IPS DF 6.9 (cell line): ENCODE results near the gene TSPAN16.

Experiments
- DNase-seq: peaks from one replicate; pipeline ENCODE4 v3.0.0-alpha.2; 2013; ENCODE audit warnings: low read depth, low spot score
- H3K27ac ChIP-seq: one replicate; pipeline ENCODE4 v1.5.1; 2013; ENCODE audit warnings: low read length, control low read depth
- H3K27me3 ChIP-seq: 2 replicates; pipeline ENCODE4 v1.6.1; 2013; ENCODE audit warnings: mild to moderate bottlenecking, low read length; ENCODE audit not compliant: control insufficient read depth, insufficient read depth
- H3K36me3 ChIP-seq: 2 replicates; pipeline ENCODE4 v1.6.1; 2013; ENCODE audit warnings: low read length; ENCODE audit not compliant: control insufficient read depth, insufficient read depth
- H3K4me1 ChIP-seq: 2 replicates; pipeline ENCODE4 v1.6.1; 2013; ENCODE audit warnings: low read length; ENCODE audit not compliant: control insufficient read depth, insufficient read depth
- H3K4me3 ChIP-seq: 2 replicates; pipeline ENCODE4 v1.5.1; 2013; ENCODE audit warnings: mild to moderate bottlenecking, low read length
- H3K9me3 ChIP-seq: 2 replicates; pipeline ENCODE4 v1.6.1; 2013; ENCODE audit warnings: low read length, inconsistent platforms; ENCODE audit not compliant: control insufficient read depth, insufficient read depth
- WGBS: extraction: QIAGEN DNeasy Blood & Tissue Kit; methylation state at CpG from one replicate; pipeline ENCODE4 v1.1.7; 2013; ENCODE audit warnings: mixed read lengths, missing lambda C conversion rate; ENCODE audit not compliant: insufficient read length, insufficient coverage; 5-methylcytosine and 5-hydroxymethylcytosine counted together

TSPAN16 gene

DNA sequence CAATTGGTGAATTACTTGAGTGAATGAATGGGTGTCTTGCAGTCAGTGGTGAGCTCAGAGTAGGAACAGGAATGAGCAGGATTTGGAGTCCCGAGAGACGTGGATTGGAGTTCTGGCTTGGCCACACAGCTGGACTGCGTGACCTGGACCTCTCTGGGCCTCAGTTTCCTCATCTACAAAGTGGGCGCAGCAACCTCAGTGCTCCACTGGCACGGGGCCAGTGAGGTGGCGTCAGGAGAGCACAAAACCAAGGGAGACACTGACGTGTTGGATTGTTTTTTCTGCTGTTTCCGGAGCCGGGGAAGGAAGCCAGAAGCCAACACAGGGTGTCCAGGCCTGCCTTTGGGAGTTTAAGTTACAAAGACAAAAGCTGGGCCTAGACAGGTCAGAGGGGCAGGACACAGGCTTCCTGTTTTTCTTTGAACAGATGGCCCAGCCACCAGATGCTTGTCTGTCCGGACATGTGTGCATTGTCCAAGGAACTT is 27.1 kb upstream of the TSPAN16 start:
- H3K27ac ChIP-seq, result no peak overlapping the region
- DNase-seq, result no peak
- H3K4me1 ChIP-seq, result peaks cover 2% of the 10 kb centered on the region; the same call in 1 of the 2 replicates
- WGBS, result no CpG with 5 or more reads among the region's 10 CpGs
- H3K4me3 ChIP-seq, result no peak overlapping the region
- no peaks in the 10 kb centered on the region for H3K9me3 ChIP-seq
- no peaks in the 10 kb centered on the region for H3K27me3 ChIP-seq
- no peaks in the 10 kb centered on the region for H3K36me3 ChIP-seq

DNA sequence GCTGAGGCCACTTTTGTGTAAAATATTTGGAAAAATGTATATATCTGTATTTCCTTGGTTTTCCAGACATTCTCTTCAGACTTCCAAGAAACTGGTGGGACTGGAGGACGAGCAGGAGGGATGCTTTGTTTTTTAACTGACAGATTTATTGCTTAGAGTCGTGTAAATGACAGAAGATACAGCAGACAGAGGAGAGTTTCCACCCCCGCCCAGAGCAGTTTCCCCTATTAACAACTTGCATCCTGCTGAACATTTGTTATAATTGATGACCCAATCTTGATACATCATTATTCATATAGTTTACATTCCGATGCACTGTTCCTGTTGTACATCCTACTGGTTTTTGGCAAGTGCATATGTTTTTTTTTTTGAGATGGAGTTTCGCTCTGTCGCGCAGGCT is 26.6 kb upstream of the TSPAN16 start:
- no peak overlapping the region for H3K4me3 ChIP-seq
- no peak overlapping the region for H3K27ac ChIP-seq
- no peaks in the 10 kb centered on the region for H3K9me3 ChIP-seq
- no peaks in the 10 kb centered on the region for H3K27me3 ChIP-seq
- WGBS, result no CpG with 5 or more reads among the region's 7 CpGs
- no peak for DNase-seq
- H3K4me1 ChIP-seq, result peaks cover under 1% of the 10 kb centered on the region; the same call in 1 of the 2 replicates
- H3K36me3 ChIP-seq, result no peaks in the 10 kb centered on the region

DNA sequence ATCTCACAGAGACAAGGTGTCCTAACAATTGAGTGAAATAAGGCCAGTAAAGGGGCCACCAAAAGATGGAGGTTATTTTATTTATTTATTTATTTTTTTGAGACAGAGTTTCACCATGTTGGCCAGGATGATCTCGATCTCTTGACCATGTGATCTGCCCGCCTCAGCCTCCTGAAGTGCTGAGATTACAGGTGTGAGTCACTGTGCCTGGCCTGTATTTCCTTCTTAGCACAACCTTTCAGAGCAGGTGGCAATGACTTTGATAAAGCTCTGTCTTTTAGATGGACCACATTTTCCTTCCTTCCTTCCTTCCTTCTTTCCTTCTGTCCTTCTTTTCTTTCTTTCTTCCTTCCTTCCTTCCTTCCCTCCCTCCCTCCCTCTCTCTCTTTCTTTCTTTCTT is 22.7 kb upstream of the TSPAN16 start:
- no peak overlapping the region for H3K27ac ChIP-seq
- 0 out of 2 replicates have a peak, but pooled peaks cover 1% of the 10 kb centered on the region for H3K4me1 ChIP-seq
- no peak overlapping the region for H3K4me3 ChIP-seq
- H3K36me3 ChIP-seq, result no peaks in the 10 kb centered on the region
- H3K27me3 ChIP-seq, result no peaks in the 10 kb centered on the region
- WGBS, result no CpG with 5 or more reads among the region's 2 CpGs
- DNase-seq, result no peak
- no peaks in the 10 kb centered on the region for H3K9me3 ChIP-seq

DNA sequence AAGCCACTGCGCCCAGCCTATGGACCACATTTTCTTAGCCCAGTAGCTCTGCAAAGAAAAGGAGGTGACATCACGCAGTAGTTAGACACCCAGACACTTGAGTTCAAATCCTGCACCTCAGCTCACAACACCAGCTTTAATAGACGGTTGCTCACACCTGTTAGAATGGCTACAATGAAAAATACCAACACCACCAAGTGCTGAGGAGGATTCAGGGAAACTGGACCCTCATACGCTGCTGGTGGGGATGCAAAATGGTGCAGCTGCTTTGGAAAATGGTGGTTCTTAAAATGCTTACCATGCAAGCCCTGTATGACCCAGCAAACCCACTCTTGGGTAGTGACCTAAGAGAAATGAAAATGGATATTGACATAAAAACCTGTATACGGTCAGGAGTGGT is 22.0 kb upstream of the TSPAN16 start:
- Histone ChIP-seq H3K9me3 (no peaks in the 10 kb centered on the region), H3K27me3 (no peaks in the 10 kb centered on the region), H3K4me3 (no peak overlapping the region), H3K4me1 (0 out of 2 replicates have a peak, but pooled peaks cover 1% of the 10 kb centered on the region), H3K27ac (no peak overlapping the region), H3K36me3 (no peaks in the 10 kb centered on the region)
- WGBS, result no CpG with 5 or more reads among the region's 5 CpGs
- no peak for DNase-seq

DNA sequence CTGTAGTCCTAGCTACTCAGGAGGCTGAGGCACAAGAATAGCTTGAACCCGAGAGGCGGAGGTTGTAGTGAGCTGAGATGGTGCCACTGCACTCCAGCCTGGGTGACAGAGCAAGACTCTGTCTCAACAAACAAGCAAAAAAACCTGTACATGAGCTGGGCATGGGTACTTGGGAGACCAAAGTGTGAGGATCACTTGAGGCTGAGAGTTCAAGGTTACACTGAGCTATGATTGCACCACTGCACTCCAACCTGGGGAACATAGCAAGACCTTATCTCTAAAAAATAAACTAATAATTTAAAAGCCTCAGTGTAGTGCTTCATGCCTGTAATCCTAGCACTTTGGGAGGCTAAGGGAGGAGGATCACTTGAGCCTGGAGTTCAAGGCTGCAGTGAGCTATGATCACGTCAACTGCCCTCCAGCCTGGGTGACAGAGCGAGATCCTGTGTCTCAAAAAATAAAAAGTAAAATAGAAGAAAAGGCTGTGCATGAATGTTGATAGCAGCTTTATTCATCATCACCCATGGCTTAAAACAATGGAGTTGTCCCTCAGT is 21.4 kb upstream of the TSPAN16 start:
- H3K36me3 ChIP-seq, result no peaks in the 10 kb centered on the region
- H3K4me3 ChIP-seq, result no peak overlapping the region
- H3K9me3 ChIP-seq, result no peaks in the 10 kb centered on the region
- DNase-seq, result no peak
- H3K27me3 ChIP-seq, result no peaks in the 10 kb centered on the region
- H3K27ac ChIP-seq, result no peak overlapping the region
- 0 out of 2 replicates have a peak, but pooled peaks cover 1% of the 10 kb centered on the region for H3K4me1 ChIP-seq
- WGBS, result no CpG with 5 or more reads among the region's 4 CpGs

DNA sequence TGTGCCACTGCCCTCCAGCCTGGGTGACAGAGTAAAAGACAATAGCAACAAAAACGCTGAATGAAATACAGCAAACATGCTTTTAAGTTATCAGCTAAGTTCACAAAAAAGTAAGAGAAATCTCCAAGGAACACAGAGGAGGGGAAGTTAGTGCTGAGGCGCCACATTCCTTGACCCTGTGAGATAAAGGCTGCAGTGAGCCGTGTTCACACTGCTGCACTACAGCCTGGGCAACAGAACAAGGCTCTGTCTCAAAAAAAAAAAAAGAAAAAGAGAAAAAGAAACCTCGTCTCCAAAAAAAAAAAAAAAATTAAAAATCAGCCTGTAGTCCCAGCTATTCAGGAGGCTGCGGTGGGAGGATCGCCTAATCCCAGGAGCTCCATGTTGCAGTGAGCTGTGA is 17.3 kb upstream of the TSPAN16 start:
- Histone ChIP-seq H3K4me1 (0 out of 2 replicates have a peak, but pooled peaks cover 1% of the 10 kb centered on the region), H3K36me3 (no peaks in the 10 kb centered on the region), H3K27ac (no peak overlapping the region), H3K27me3 (no peaks in the 10 kb centered on the region), H3K4me3 (no peak overlapping the region), H3K9me3 (no peaks in the 10 kb centered on the region)
- WGBS, result no CpG with 5 or more reads among the region's 6 CpGs
- DNase-seq, result no peak

DNA sequence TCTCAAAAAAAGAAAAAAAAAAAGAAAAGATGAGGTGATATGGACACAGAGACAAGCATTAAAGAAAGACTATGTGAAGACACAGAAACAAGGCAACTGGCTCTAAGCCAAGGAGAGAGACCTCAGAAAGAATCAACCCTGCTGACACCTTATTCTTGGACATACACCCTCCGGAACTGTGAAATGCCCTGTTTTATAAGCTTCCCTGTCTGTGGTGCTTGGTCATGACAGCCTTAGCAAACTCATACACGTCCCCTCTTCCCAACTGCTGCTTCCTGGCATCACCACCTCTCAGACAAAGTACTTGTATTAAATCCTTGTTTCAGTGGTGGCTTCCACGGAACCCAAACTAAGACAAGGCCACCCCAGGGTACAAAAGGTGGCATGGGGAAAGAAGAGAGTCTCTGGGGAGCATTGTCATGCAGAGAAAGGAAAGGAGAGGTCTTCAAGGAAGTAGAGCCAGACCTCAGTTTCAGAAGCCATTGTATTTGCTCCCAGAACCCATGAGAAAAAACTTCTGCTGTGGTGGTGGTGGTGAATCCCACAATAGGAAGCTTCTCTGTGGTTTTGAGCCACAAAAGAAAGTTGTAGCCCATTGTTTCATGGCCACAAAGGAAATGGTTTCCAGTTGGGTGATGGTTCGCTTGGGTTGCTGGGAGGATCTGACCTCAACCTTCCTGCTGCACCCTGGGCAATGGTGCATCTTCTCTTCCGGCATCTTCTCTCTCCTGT is 16.3 kb upstream of the TSPAN16 start:
- DNase-seq, result no peak
- Histone ChIP-seq H3K27ac (no peak overlapping the region), H3K36me3 (no peaks in the 10 kb centered on the region), H3K4me3 (no peak overlapping the region), H3K4me1 (0 out of 2 replicates have a peak, but pooled peaks cover 1% of the 10 kb centered on the region), H3K27me3 (no peaks in the 10 kb centered on the region), H3K9me3 (no peaks in the 10 kb centered on the region)
- WGBS, result no CpG with 5 or more reads among the region's 5 CpGs

DNA sequence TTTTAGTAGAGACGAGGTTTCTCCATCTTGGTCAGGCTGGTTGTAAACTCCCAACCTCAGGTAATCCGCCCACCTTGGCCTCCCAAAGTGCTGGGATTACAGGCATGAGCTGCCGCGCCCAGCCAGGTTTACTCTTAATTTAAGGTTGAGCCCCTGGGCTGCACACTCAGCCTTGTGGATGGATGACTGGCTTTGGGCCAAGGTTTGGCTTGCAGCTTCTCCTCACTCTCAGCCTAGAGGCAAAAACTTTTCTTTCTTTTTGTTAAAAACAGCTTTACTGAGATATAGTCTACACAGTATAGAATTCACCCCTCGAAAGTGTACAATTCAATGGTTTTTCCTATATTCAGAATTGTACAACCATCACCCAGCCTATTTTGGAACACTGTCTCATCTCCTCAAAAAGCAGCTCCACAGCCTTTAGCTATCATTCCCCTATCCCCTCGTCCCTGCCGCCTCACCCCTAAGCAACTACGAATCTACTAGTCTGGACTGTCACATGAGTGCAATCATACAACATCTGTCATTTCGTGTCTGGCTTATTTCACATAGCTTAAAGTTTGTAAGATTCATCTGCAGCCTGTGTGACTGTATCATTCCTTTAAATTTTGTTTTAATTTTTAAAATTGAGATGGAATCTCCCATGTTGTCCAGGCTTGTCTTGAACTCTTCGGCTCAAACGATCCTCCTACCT is 14.5 kb upstream of the TSPAN16 start:
- no peaks in the 10 kb centered on the region for H3K36me3 ChIP-seq
- no peak overlapping the region for H3K27ac ChIP-seq
- no peak for DNase-seq
- no CpG with 5 or more reads among the region's 11 CpGs for WGBS
- H3K4me3 ChIP-seq, result no peak overlapping the region
- H3K27me3 ChIP-seq, result no peaks in the 10 kb centered on the region
- no peaks in the 10 kb centered on the region for H3K9me3 ChIP-seq
- no peaks in the 10 kb centered on the region for H3K4me1 ChIP-seq

DNA sequence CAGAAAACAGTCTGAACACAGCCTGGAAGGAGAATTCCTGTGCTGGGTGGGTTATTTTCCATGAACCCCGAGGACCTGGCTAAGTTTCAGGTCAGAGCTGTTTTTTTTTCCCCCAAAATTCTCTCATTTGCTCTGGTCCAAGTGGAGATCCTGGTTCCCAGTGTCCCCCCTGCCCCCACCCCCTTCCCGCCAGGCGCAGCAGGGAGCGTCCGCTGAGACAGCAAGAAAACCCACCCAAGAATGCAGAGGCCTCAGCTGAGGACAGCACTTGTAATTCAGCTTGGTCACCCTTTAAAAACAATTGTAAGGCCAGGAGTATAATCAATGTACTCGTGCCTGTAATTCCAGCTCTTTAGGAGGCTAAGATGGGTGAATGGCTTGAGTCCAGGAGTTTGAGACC is 11.4 kb upstream of the TSPAN16 start:
- WGBS, result no CpG with 5 or more reads among the region's 6 CpGs
- Histone ChIP-seq H3K4me3 (no peak overlapping the region), H3K27me3 (no peaks in the 10 kb centered on the region), H3K36me3 (no peaks in the 10 kb centered on the region), H3K9me3 (no peaks in the 10 kb centered on the region), H3K4me1 (no peaks in the 10 kb centered on the region), H3K27ac (no peak overlapping the region)
- no peak for DNase-seq

DNA sequence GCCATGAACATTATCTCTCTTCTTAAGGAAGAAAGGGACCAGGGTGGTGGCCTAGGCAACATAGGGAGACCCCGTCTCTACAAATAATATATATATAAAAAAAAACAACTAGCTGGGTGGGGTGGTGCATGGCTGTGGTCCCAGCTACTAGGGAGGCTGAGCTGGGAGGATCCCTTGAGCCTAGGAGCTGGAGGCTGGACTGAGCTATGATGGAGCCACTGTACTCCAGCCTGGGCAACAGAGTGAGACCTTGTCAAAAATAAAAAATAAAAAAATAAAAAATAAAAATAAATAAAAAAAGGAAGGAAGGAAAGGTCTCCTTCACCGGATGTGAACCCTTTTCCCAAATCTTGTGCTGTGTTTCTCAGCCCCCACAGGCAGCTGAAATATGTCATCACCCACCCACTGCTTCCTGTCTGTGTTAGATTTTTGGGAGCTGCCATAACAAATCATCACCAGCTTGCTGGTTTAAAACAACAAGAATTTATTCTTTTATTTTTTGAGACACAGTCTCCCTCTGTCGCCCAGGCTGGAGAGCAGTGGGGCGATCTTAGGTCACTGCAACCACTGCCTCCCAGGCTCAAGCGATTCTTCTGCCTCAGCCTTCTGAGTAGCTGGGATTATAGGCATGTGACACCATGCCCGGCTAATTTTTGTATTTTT is 9.5 kb upstream of the TSPAN16 start:
- Histone ChIP-seq H3K27me3 (no peaks in the 10 kb centered on the region), H3K27ac (no peak overlapping the region), H3K4me1 (no peaks in the 10 kb centered on the region), H3K9me3 (no peaks in the 10 kb centered on the region), H3K36me3 (no peaks in the 10 kb centered on the region), H3K4me3 (no peak overlapping the region)
- no CpG with 5 or more reads among the region's 6 CpGs for WGBS
- no peak for DNase-seq
